H9 (cell line): ENCODE measurements around the gene CDK14. TPM values are rescaled to one million over a fixed set of nuclear protein-coding genes. Genes with fewer than 3 reads are reported as not detected.
A peak's percentile ranks its signal among the peaks of the same experiment; 100 is the strongest.

Experiments used
- DNase-seq: peaks from one replicate; pipeline ENCODE4 v3.0.0-alpha.2; 2017
- H2AFZ ChIP-seq: one replicate; pipeline ENCODE4 v1.6.1; 2013; ENCODE audit warnings: mild to moderate bottlenecking, low read length, control low read depth, moderate library complexity
- H2AK5ac ChIP-seq: 2 replicates; pipeline ENCODE4 v1.6.1; 2013; ENCODE audit warnings: low read length, control low read depth, mixed read lengths; ENCODE audit not compliant: insufficient read length
- H2BK120ac ChIP-seq: one replicate; pipeline ENCODE4 v1.6.1; 2013; ENCODE audit warnings: low read depth, mild to moderate bottlenecking, low read length, control low read depth, inconsistent platforms; ENCODE audit not compliant: poor library complexity, severe bottlenecking
- H2BK12ac ChIP-seq: 2 replicates; pipeline ENCODE4 v1.6.1; 2013; ENCODE audit warnings: low read length, control low read depth, mixed read lengths, low read depth; ENCODE audit not compliant: insufficient read length
- H2BK15ac ChIP-seq: 2 replicates; pipeline ENCODE4 v1.6.1; 2013; ENCODE audit warnings: low read depth, low read length, control low read depth
- H2BK20ac ChIP-seq: one replicate; pipeline ENCODE4 v1.6.1; 2013; ENCODE audit warnings: low read depth, mild to moderate bottlenecking, low read length, control low read depth, inconsistent platforms; ENCODE audit not compliant: poor library complexity, severe bottlenecking
- H2BK5ac ChIP-seq: 2 replicates; pipeline ENCODE4 v1.6.1; 2013; ENCODE audit warnings: low read length, control low read depth, mixed read lengths; ENCODE audit not compliant: insufficient read length
- H3K14ac ChIP-seq: 2 replicates; pipeline ENCODE4 v1.6.1; 2013; ENCODE audit warnings: low read length, control low read depth; ENCODE audit not compliant: insufficient read depth
- H3K18ac ChIP-seq: 2 replicates; pipeline ENCODE4 v1.6.1; 2013; ENCODE audit warnings: low read depth, mild to moderate bottlenecking, mixed read lengths, low read length, control low read depth; ENCODE audit not compliant: insufficient read length
- H3K23ac ChIP-seq: 2 replicates; pipeline ENCODE4 v1.6.1; 2013; ENCODE audit warnings: low read length, control low read depth, mixed read lengths, low read depth; ENCODE audit not compliant: insufficient read length
- H3K23me2 ChIP-seq: 2 replicates; pipeline ENCODE4 v1.6.1; 2013; ENCODE audit warnings: low read depth, mild to moderate bottlenecking, mixed read lengths, low read length, control low read depth; ENCODE audit not compliant: insufficient read length, poor library complexity, severe bottlenecking
- H3K27ac ChIP-seq: 2 replicates; pipeline ENCODE4 v1.5.1; 2013; ENCODE audit warnings: low read length, control low read depth, mixed read lengths, low read depth; ENCODE audit not compliant: insufficient read length
- H3K27me3 ChIP-seq: 2 replicates; pipeline ENCODE4 v1.6.1; 2013; ENCODE audit warnings: low read length, control low read depth, inconsistent platforms; ENCODE audit not compliant: insufficient read depth
- H3K4ac ChIP-seq: 2 replicates; pipeline ENCODE4 v1.6.1; 2013; ENCODE audit warnings: low read depth, mild to moderate bottlenecking, control low read depth, inconsistent platforms, low read length, moderate library complexity
- H3K4me1 ChIP-seq: 2 replicates; pipeline ENCODE4 v1.6.1; 2013; ENCODE audit warnings: low read length, control low read depth, inconsistent platforms; ENCODE audit not compliant: insufficient read depth
- H3K4me2 ChIP-seq: 2 replicates; pipeline ENCODE4 v1.6.1; 2013; ENCODE audit warnings: low read length, control low read depth, mixed read lengths; ENCODE audit not compliant: insufficient read length, insufficient read depth
- H3K56ac ChIP-seq: 2 replicates; pipeline ENCODE4 v1.6.1; 2013; ENCODE audit warnings: low read depth, mild to moderate bottlenecking, mixed read lengths, low read length, control low read depth; ENCODE audit not compliant: insufficient read length
- H3K79me1 ChIP-seq: 2 replicates; pipeline ENCODE4 v1.6.1; 2013; ENCODE audit warnings: low read depth, mild to moderate bottlenecking, moderate library complexity, low read length, control low read depth, inconsistent platforms; ENCODE audit not compliant: insufficient read depth, poor library complexity, severe bottlenecking
- H3K79me2 ChIP-seq: 2 replicates; pipeline ENCODE4 v1.6.1; 2013; ENCODE audit warnings: low read length, control low read depth, inconsistent platforms; ENCODE audit not compliant: insufficient read depth
- H3K9ac ChIP-seq: 2 replicates; pipeline ENCODE4 v1.6.1; 2013; ENCODE audit warnings: low read length, control low read depth, mixed read lengths; ENCODE audit not compliant: insufficient read length; ENCODE audit errors: extremely low read depth
- H3K9me3 ChIP-seq: one replicate; pipeline ENCODE4 v1.6.1; 2013; ENCODE audit warnings: low read depth, low read length, inconsistent platforms; ENCODE audit not compliant: control insufficient read depth
- H3T11ph ChIP-seq: one replicate; pipeline ENCODE4 v1.6.1; 2013; ENCODE audit warnings: mild to moderate bottlenecking, low read length, control low read depth, inconsistent platforms
- H4K20me1 ChIP-seq: one replicate; pipeline ENCODE4 v1.6.1; 2013; ENCODE audit not compliant: control insufficient read depth, insufficient read length, insufficient read depth
- H4K5ac ChIP-seq: 2 replicates; pipeline ENCODE4 v1.6.1; 2013; ENCODE audit warnings: low read depth, mild to moderate bottlenecking, mixed read lengths, low read length, control low read depth; ENCODE audit not compliant: insufficient read length
- H4K8ac ChIP-seq: replicated peaks from 2 replicates; pipeline ENCODE4 v1.6.1; 2013; ENCODE audit warnings: low read length, control low read depth, mixed read lengths, low read depth; ENCODE audit not compliant: insufficient read length
- H4K91ac ChIP-seq: 2 replicates; pipeline ENCODE4 v1.6.1; 2013; ENCODE audit warnings: low read depth, mild to moderate bottlenecking, moderate library complexity, mixed read lengths, low read length, control low read depth; ENCODE audit not compliant: insufficient read length
- H3K27ac Mint-ChIP-seq, 3 experiments: 2 replicates in 2 of 3; 3 replicates in 1 of 3; pipeline ENCODE4 v1.8.0; 2020 to 2021; ENCODE audit warnings: mixed read lengths in 3 of 3, mild to moderate bottlenecking in 1 of 3, moderate library complexity in 1 of 3
- H3K27me3 Mint-ChIP-seq: 2 replicates; pipeline ENCODE4 v1.8.0; 2021; ENCODE audit warnings: low read depth, mild to moderate bottlenecking, moderate library complexity, mixed read lengths
- H3K36me3 Mint-ChIP-seq, 3 experiments: 2 replicates in 2 of 3; 3 replicates in 1 of 3; pipeline ENCODE4 v1.8.0; 2020 to 2021; ENCODE audit warnings: low read depth in 3 of 3, mixed read lengths in 3 of 3; ENCODE audit not compliant: insufficient read depth in 1 of 3
- H3K4me1 Mint-ChIP-seq, 2 experiments: 2 replicates each; pipeline ENCODE4 v1.8.0; 2020; ENCODE audit warnings: mixed read lengths in 2 of 2
- H3K4me3 Mint-ChIP-seq, 2 experiments: 2 replicates in 1 of 2; 3 replicates in 1 of 2; pipeline ENCODE4 v1.8.0; 2020 to 2021; ENCODE audit warnings: mild to moderate bottlenecking in 2 of 2, mixed read lengths in 2 of 2, moderate library complexity in 1 of 2
- H3K9me3 Mint-ChIP-seq, 2 experiments: 2 replicates in 1 of 2; 3 replicates in 1 of 2; pipeline ENCODE4 v1.8.0; 2020; ENCODE audit warnings: mild to moderate bottlenecking in 2 of 2, mixed read lengths in 2 of 2, moderate library complexity in 1 of 2
- CTCF ChIP-seq: fragments of 200-600 bp; sonication (generic); conservative IDR thresholded peaks from 3 replicates; pipeline ENCODE4 v1.8.0; 2021; ENCODE audit warnings: antibody characterized with exemption, mild to moderate bottlenecking
- total RNA-seq: library from RNA; stranded (reverse); gene quantifications from 2 replicates; pipeline ENCODE4 v1.2.1, GENCODE V29; 2021

CDK14 gene
- total RNA-seq, 1 experiment from 2014 or later: 23.9 TPM

- Histone ChIP-seq H2BK20ac (no peak overlapping the region), H3K4ac (no peak overlapping the region), H3K4me2 (no peak overlapping the region), H3K18ac (no peak overlapping the region), H3T11ph (no peak overlapping the region), H3K14ac (no peak overlapping the region), H4K20me1 (no peaks in the 10 kb centered on the region), H2AK5ac (no peak overlapping the region), H2BK12ac (no peak overlapping the region), H3K79me2 (no peaks in the 10 kb centered on the region), H3K9me3 (no peaks in the 10 kb centered on the region), H2BK5ac (no peak overlapping the region), H3K23ac (no peak overlapping the region), H4K8ac (no peak overlapping the region), H3K4me1 (no peaks in the 10 kb centered on the region), H4K5ac (no peak overlapping the region), H3K56ac (no peak overlapping the region), H3K9ac (no peak overlapping the region), H2AFZ (no peak overlapping the region), H3K27ac (no peak overlapping the region), H4K91ac (no peak overlapping the region), H3K23me2 (no peaks in the 10 kb centered on the region), H2BK120ac (no peak overlapping the region), H3K27me3 (no peaks in the 10 kb centered on the region), H2BK15ac (no peak overlapping the region), H3K79me1 (no peaks in the 10 kb centered on the region)
- Mint-ChIP-seq H3K27ac (0 out of 7 replicates have a peak overlapping the region, but pooled peaks of 1 of the 3 experiments have one; percentile 63), H3K4me1 (peaks cover 6% of the 10 kb centered on the region in 2 experiments), H3K27me3 (no peaks in the 10 kb centered on the region), H3K36me3 (peaks cover 0 to 9% (median 8%) of the 10 kb centered on the region in 3 experiments; a peak in 4 of 7 replicates), H3K4me3 (no peak overlapping the region), H3K9me3 (peaks cover 2 to 3% of the 10 kb centered on the region in 2 experiments; a peak in 1 of 5 replicates)
- TF ChIP-seq CTCF: no peak
- no peak for DNase-seq
These were observed 153.1 kb downstream of the CDK14 start for GRCh38 chr7:90749262-90749661.
